Lower leg skin (tissue), 4 donors: ENCODE data around the gene NKX6-2. TPM values are rescaled to one million over a fixed set of nuclear protein-coding genes. Genes with fewer than 3 reads are reported as not detected.

ENCODE experiments used
- DNase-seq, 2 donors: peaks; one replicate each; pipeline ENCODE4 v3.0.0-alpha.2; 2019; ENCODE audit warnings: low spot score in 2 of 2
- H3K4me3 ChIP-seq: fragments of 200-600 bp; sonication (generic); 2 replicates; pipeline ENCODE4 v1.5.1; 2017; ENCODE audit warnings: mild to moderate bottlenecking, low read depth; ENCODE audit not compliant: poor library complexity, severe bottlenecking
- POLR2A ChIP-seq, 2 donors: fragments of 450-650 bp; IDR thresholded peaks; one replicate each; pipeline ENCODE4 v1.6.1; 2016 to 2017; ENCODE audit warnings: antibody characterized with exemption in 2 of 2, mild to moderate bottlenecking in 1 of 2, moderate library complexity in 1 of 2
- WGBS, 2 donors: methylation state at CpG; one replicate each; pipeline ENCODE4 v1.1.5; 2018; 5-methylcytosine and 5-hydroxymethylcytosine counted together
- intact Hi-C: fragments of 100-400 bp; cut with DNase I; formaldehyde crosslinking; loops from one replicate; pipeline ENCODE4 v1.15.0; 2023; ENCODE audit warnings: low total_unique reads
- total RNA-seq, 4 donors: library from RNA; depleted of rRNA; stranded (reverse); fragments of >200 nt; gene quantifications; one replicate each; pipeline ENCODE4 v1.1.0, GENCODE V29; 2016
- TF ChIP-seq, protein P1 (sequence below), 3 donors: fragments of 450-650 bp; IDR thresholded peaks; one replicate each; pipeline ENCODE4 v1.5.1; 2016; ENCODE audit warnings: antibody characterized with exemption in 3 of 3, mild to moderate bottlenecking in 3 of 3, moderate library complexity in 2 of 3

Gene NKX6-2
- total RNA-seq, 4 donors from 2014 or later = not detected

DNA sequence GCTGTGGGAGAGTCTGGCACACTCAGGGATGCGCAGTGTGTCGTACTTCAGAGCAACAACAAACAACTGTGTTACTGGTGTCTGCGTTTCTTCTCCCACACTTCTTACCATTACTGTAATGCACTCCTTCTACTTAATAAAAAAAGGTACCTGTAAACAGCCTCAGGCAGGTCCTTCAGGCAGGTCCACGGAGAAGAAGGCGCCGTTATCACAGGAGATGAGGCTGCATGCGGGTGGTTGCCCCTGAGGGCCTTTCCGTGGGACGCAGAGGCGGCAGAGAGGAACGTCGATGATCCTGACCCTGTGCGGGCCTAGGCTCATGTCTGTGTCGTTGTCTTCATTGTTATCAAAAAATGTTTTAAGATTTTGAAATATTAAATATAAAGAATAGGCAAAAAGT lies 29.4 kb downstream of the NKX6-2 start:
- 94% methylated on average over 14 of the region's 14 CpGs for WGBS, 2 donors
- no peak for DNase-seq

DNA sequence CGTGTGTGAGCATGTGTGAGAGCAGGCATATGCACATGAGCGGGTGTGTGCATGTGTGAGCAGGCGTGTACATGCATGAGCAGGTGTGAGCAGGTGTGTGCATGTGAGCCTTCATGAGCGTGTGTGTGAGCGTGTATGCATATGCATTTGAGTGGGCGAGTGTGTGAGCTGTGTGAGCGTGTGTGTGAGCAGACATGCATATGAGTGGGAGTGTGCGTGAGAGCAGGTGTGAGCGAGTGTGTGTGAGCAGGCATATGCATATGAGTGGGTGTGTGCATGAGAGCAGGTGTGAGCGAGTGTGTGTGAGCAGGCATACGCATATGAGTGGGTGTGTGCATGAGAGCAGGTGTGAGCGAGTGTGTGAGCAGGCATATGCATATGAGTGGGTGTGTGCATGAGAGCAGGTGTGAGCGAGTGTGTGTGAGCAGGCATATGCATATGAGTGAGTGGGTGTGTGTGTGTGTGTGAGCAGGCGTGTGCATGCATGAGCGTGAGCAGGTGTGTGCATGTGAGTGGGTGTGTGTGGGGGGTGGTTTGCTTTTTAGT lies 30.7 kb downstream of the NKX6-2 start:
- H3K4me3 ChIP-seq = no peak overlapping the region
- 94 to 97% methylated on average over 15 of the region's 15 CpGs for WGBS, 2 donors
- no peak for DNase-seq
- intact Hi-C loops = no loop called here
- TF ChIP-seq, protein P1, sequence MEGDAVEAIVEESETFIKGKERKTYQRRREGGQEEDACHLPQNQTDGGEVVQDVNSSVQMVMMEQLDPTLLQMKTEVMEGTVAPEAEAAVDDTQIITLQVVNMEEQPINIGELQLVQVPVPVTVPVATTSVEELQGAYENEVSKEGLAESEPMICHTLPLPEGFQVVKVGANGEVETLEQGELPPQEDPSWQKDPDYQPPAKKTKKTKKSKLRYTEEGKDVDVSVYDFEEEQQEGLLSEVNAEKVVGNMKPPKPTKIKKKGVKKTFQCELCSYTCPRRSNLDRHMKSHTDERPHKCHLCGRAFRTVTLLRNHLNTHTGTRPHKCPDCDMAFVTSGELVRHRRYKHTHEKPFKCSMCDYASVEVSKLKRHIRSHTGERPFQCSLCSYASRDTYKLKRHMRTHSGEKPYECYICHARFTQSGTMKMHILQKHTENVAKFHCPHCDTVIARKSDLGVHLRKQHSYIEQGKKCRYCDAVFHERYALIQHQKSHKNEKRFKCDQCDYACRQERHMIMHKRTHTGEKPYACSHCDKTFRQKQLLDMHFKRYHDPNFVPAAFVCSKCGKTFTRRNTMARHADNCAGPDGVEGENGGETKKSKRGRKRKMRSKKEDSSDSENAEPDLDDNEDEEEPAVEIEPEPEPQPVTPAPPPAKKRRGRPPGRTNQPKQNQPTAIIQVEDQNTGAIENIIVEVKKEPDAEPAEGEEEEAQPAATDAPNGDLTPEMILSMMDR (IDR thresholded peaks at IDR 0.05) = no peak
- no peak for TF ChIP-seq POLR2A (IDR thresholded peaks at IDR 0.05)

More for the DNA sequence above, 29.4 kb downstream of the NKX6-2 start:
- TF ChIP-seq, protein P1 (IDR thresholded peaks at IDR 0.05) = no peak
- TF ChIP-seq POLR2A (IDR thresholded peaks at IDR 0.05) = no peak
- intact Hi-C loops = no loop called here
- H3K4me3 ChIP-seq = no peak overlapping the region

DNA sequence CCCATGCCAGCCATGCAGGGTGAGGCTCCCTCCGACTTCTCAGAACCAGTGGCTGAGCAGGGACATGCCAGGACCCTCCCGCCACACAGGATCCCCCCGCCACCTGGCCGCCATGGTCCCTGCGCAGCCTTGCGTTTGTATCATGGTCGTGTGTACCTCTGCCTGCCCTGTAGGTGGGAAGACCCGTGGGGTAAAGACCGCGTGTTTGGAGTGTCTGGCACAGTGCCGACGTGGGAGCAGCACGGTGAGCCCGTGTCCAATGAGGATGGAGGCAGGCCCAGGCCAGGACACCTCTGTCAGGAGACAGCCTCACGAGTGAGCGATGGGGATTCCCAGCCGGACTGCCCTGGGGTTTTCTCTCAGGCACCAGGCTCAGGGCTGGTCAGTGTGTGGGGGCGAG lies 31.9 kb downstream of the NKX6-2 start:
- no peak overlapping the region for H3K4me3 ChIP-seq
- WGBS, 2 donors = 90 to 97% methylated on average over 17 to 18 of the region's 18 CpGs
- TF ChIP-seq POLR2A (IDR thresholded peaks at IDR 0.05) = no peak
- TF ChIP-seq, protein P1 (IDR thresholded peaks at IDR 0.05) = no peak
- DNase-seq = no peak
- intact Hi-C loops = no loop called here

DNA sequence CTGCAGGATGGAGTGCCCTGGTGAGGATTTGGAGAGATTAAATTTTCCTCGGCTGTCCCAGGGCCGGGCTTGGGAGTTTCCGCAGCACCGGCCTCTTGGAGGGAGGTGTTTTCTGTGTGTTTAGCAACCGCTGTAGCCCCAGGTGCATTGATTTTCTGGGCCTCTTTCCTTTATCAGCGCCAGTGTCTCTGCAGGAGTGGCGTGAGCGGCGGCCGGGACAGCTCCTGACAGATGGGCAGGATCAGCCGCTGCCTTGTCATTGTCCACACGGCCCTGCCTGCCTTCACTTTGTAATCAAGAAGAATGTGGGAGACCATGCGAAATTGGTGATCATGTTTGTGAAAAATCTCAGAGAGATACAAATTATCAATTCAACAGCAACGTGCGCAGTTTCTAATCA lies 32.4 kb downstream of the NKX6-2 start:
- DNase-seq = no peak
- 87 to 94% methylated on average over 15 of the region's 15 CpGs for WGBS, 2 donors
- TF ChIP-seq, protein P1 (IDR thresholded peaks at IDR 0.05) = no peak
- no peak for TF ChIP-seq POLR2A (IDR thresholded peaks at IDR 0.05)
- H3K4me3 ChIP-seq = no peak overlapping the region
- intact Hi-C loops = no loop called here

DNA sequence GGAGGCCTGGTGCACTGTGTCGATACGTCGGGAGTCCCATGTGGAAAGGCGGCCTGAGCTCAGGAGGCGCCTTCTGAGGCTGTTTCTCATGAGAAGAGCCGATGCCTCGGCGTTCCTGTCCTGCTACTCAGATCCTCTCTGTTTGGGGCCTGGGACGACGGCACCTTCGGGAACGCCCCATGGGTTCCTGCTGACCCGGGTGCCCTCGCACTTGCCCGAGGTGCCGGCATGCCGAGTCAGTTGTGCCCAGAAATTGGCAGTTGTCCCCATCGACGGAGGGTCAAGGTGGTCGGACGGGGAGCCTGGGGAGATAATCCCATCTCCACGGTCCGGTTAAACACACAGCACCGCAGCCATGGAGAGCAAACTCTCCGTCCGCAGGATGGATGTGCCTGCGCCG lies 33.0 kb downstream of the NKX6-2 start:
- no peak overlapping the region for H3K4me3 ChIP-seq
- TF ChIP-seq, protein P1 (IDR thresholded peaks at IDR 0.05) = no peak
- no peak for TF ChIP-seq POLR2A (IDR thresholded peaks at IDR 0.05)
- intact Hi-C loops = no loop called here
- DNase-seq = no peak
- WGBS, 2 donors = 94 to 95% methylated on average over 27 to 28 of the region's 28 CpGs

DNA sequence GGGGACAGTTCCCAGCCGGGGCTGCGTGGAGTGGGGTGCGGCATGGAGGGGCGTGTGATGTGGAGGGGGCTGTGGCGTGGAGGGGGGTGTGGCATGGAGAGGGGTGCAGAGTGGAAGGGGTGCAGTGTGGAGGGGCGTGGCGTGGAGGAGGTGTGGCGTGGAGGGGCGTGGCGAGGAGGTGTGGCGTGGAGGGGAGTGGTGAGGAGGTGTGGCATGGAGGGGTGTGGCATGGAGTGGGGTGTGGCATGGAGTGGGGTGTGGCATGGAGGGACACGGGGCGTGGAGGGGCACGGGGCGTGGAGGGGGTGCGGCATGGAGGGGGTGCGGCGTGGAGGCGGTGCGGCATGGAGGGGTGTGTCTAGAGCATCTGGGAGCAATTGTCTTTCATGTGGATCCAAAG lies 33.6 kb downstream of the NKX6-2 start:
- intact Hi-C loops = no loop called here
- H3K4me3 ChIP-seq = no peak overlapping the region
- no peak for DNase-seq
- TF ChIP-seq POLR2A (IDR thresholded peaks at IDR 0.05) = no peak
- TF ChIP-seq, protein P1 (IDR thresholded peaks at IDR 0.05) = no peak
- WGBS, 2 donors = 92 to 93% methylated on average over 20 of the region's 20 CpGs
